ENCODE data around the gene SETBP1. TPM values are rescaled to one million over a fixed set of nuclear protein-coding genes. Genes with fewer than 3 reads are reported as not detected.

Gene SETBP1
- total RNA-seq, 2 donors from 2014 or later = 17.3 to 20.1 TPM

DNA sequence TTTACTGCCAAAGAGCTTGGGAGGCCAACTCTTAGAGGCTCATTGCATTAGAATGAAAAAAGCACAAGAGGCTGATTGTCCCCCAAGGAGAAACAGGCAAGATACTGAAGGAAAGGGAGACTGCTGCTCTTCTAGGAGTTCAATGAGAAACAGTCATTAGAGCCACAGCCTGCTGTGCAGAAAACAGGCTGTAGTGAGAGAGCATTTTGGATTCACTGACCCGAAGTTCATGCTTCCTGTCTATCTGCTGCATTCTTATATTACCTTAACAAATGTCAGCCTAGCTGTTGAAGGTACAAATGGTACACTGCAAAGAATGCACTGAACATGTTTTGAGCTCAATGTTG is 423.3 kb downstream of the SETBP1 start:
- peaks cover 5% of the 10 kb centered on the region for H3K4me1 Mint-ChIP-seq
- H3K9me3 ChIP-seq (ENCODE audit: control insufficient read depth, low read length) = no peaks in the 10 kb centered on the region
- DNase-seq = no peak
- no peaks in the 10 kb centered on the region for H3K4me1 ChIP-seq (ENCODE audit: control insufficient read depth, insufficient read depth, low read length)
- no peak overlapping the region for H3K9ac ChIP-seq (ENCODE audit: extremely low read depth, low read length, poor library complexity, severe bottlenecking)
- H3K36me3 Mint-ChIP-seq (ENCODE audit: low read depth) = no peaks in the 10 kb centered on the region
- no peaks in the 10 kb centered on the region for H3K27me3 ChIP-seq (ENCODE audit: control insufficient read depth, insufficient read depth, low read length, poor library complexity, severe bottlenecking)
- H3K4me3 ChIP-seq (ENCODE audit: low read length) = no peak overlapping the region
- no peaks in the 10 kb centered on the region for H3K9me3 Mint-ChIP-seq
- H3K36me3 ChIP-seq (ENCODE audit: control insufficient read depth, insufficient read depth, low read length) = no peaks in the 10 kb centered on the region
- TF ChIP-seq, protein P1, sequence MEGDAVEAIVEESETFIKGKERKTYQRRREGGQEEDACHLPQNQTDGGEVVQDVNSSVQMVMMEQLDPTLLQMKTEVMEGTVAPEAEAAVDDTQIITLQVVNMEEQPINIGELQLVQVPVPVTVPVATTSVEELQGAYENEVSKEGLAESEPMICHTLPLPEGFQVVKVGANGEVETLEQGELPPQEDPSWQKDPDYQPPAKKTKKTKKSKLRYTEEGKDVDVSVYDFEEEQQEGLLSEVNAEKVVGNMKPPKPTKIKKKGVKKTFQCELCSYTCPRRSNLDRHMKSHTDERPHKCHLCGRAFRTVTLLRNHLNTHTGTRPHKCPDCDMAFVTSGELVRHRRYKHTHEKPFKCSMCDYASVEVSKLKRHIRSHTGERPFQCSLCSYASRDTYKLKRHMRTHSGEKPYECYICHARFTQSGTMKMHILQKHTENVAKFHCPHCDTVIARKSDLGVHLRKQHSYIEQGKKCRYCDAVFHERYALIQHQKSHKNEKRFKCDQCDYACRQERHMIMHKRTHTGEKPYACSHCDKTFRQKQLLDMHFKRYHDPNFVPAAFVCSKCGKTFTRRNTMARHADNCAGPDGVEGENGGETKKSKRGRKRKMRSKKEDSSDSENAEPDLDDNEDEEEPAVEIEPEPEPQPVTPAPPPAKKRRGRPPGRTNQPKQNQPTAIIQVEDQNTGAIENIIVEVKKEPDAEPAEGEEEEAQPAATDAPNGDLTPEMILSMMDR (conservative IDR thresholded peaks at IDR 0.05) = no peak
- H3K27ac ChIP-seq (ENCODE audit: low read depth, low read length) = no peak overlapping the region
- H3K27me3 Mint-ChIP-seq (ENCODE audit: insufficient read depth) = no peaks in the 10 kb centered on the region
- WGBS, 2 experiments (ENCODE audit: insufficient coverage in 1 of 2, insufficient read length in 1 of 2) = 78 to 88% methylated on average over 1 of the region's 1 CpG
- H3K27ac Mint-ChIP-seq = no peak overlapping the region
- H3K4me3 Mint-ChIP-seq = no peak overlapping the region

DNA sequence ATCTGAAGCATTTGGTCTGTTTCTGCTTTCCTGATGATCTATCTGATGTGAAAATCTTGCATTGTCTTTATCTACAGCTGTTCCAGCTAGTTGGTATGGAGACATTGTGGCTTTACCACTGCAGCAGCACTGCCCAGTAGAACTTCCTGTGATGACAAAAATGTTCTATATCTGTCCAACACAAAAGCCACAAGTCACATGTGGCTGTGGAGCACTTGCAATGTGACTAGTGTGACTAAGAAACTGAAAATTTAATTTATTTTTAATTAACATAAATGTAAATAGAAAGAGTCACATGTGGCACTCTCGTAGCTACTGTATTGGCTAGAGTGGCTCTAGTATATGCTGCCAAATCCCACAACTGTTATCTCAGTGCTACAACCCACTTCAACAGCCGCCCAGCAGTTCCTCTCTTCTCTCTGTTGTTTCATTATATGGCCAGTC is 425.7 kb downstream of the SETBP1 start:
- H3K9me3 Mint-ChIP-seq = no peaks in the 10 kb centered on the region
- H3K36me3 ChIP-seq (ENCODE audit: control insufficient read depth, insufficient read depth, low read length) = no peaks in the 10 kb centered on the region
- H3K27ac ChIP-seq (ENCODE audit: low read depth, low read length) = no peak overlapping the region
- H3K9ac ChIP-seq (ENCODE audit: extremely low read depth, low read length, poor library complexity, severe bottlenecking) = no peak overlapping the region
- 90% methylated on average over 2 of the region's 2 CpGs; no CpG with 5 or more reads in 1 of the 2 experiments for WGBS, 2 experiments (ENCODE audit: insufficient coverage in 1 of 2, insufficient read length in 1 of 2)
- no peaks in the 10 kb centered on the region for H3K9me3 ChIP-seq (ENCODE audit: control insufficient read depth, low read length)
- no peak overlapping the region for H3K4me3 ChIP-seq (ENCODE audit: low read length)
- H3K4me1 ChIP-seq (ENCODE audit: control insufficient read depth, insufficient read depth, low read length) = no peaks in the 10 kb centered on the region
- H3K27me3 Mint-ChIP-seq (ENCODE audit: insufficient read depth) = no peaks in the 10 kb centered on the region
- TF ChIP-seq, protein P1 (conservative IDR thresholded peaks at IDR 0.05) = no peak
- no peak overlapping the region for H3K27ac Mint-ChIP-seq
- no peak for DNase-seq
- H3K27me3 ChIP-seq (ENCODE audit: control insufficient read depth, insufficient read depth, low read length, poor library complexity, severe bottlenecking) = no peaks in the 10 kb centered on the region
- H3K36me3 Mint-ChIP-seq (ENCODE audit: low read depth) = no peaks in the 10 kb centered on the region
- no peak overlapping the region for H3K4me3 Mint-ChIP-seq
- peaks cover 5% of the 10 kb centered on the region for H3K4me1 Mint-ChIP-seq

DNA sequence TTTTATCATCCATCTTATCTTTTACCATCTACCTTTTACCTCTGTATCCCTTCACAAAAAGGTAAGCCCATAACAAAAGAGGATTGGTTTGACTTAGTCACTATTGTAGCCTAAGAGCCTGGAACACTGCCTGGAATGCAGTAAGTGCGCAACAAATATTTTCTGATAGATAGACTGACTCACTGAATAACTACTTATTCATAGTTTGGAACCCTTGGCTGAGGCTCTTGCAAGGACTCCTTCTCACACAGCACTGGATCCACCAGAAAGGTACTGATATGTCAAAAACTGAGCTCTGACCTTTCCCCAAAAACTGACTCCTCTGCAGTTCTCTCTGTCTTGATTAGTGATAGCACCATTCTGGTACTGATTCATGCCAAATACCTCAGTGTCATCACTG is 426.7 kb downstream of the SETBP1 start:
- H3K27me3 ChIP-seq (ENCODE audit: control insufficient read depth, insufficient read depth, low read length, poor library complexity, severe bottlenecking) = no peaks in the 10 kb centered on the region
- H3K4me1 ChIP-seq (ENCODE audit: control insufficient read depth, insufficient read depth, low read length) = no peaks in the 10 kb centered on the region
- Mint-ChIP-seq H3K9me3 (no peaks in the 10 kb centered on the region), H3K36me3 (ENCODE audit: low read depth) (no peaks in the 10 kb centered on the region), H3K27ac (no peak overlapping the region), H3K4me1 (peaks cover 5% of the 10 kb centered on the region), H3K4me3 (no peak overlapping the region), H3K27me3 (ENCODE audit: insufficient read depth) (no peaks in the 10 kb centered on the region)
- H3K9ac ChIP-seq (ENCODE audit: extremely low read depth, low read length, poor library complexity, severe bottlenecking) = no peak overlapping the region
- WGBS, 2 experiments (ENCODE audit: insufficient coverage in 1 of 2, insufficient read length in 1 of 2) = 93 to 100% methylated on average over 1 of the region's 1 CpG
- H3K36me3 ChIP-seq (ENCODE audit: control insufficient read depth, insufficient read depth, low read length) = no peaks in the 10 kb centered on the region
- TF ChIP-seq, protein P1 (conservative IDR thresholded peaks at IDR 0.05) = no peak
- no peaks in the 10 kb centered on the region for H3K9me3 ChIP-seq (ENCODE audit: control insufficient read depth, low read length)
- H3K4me3 ChIP-seq (ENCODE audit: low read length) = no peak overlapping the region
- no peak for DNase-seq
- H3K27ac ChIP-seq (ENCODE audit: low read depth, low read length) = no peak overlapping the region

Measured in endodermal cell (in vitro differentiated cells).